ENCODE results near the gene KIAA1958. TPM values are rescaled to one million over a fixed set of nuclear protein-coding genes. Genes with fewer than 3 reads are reported as not detected.
A peak's percentile ranks its signal among the peaks of the same experiment; 100 is the strongest.

Gene KIAA1958
- 10.7 and 11.4 TPM in 2 replicates for total RNA-seq

- peaks cover 33% of the 10 kb centered on the region for H3K4me1 Mint-ChIP-seq (ENCODE audit: low read depth)
- peaks cover 11% of the 10 kb centered on the region for H3K36me3 Mint-ChIP-seq (ENCODE audit: low read depth)
- peak within 1 kb of the TSS; percentile 98 for H3K4me3 Mint-ChIP-seq (ENCODE audit: low read depth)
- peak within 1 kb of the TSS; percentile 97 for H3K27ac Mint-ChIP-seq
- intact Hi-C loops (cut with micrococcal nuclease), result loop anchor here (1.0 to 10.0 kb wide), 6 partner anchors 106 to 736 kb away; partner anchors contain the start of genes FKBP15, HSDL2, INIP and SLC31A1
- no peaks in the 10 kb centered on the region for H3K27me3 Mint-ChIP-seq (ENCODE audit: low read depth)
- no peaks in the 10 kb centered on the region for H3K9me3 Mint-ChIP-seq
- DNase-seq (ENCODE audit: low spot score), result peak; percentile 86
These were observed at the start of gene KIAA1958 for GRCh38 chr9:112486221-112487007. KIAA1958 (plus strand) TSS chr9:112486827; CDS start chr9:112574081, 87,254 bp downstream.

- H3K4me3 Mint-ChIP-seq (ENCODE audit: low read depth), result no peak overlapping the region
- intact Hi-C loops (cut with micrococcal nuclease), result no loop called here
- H3K9me3 Mint-ChIP-seq, result no peaks in the 10 kb centered on the region
- H3K27ac Mint-ChIP-seq, result no peak overlapping the region
- H3K36me3 Mint-ChIP-seq (ENCODE audit: low read depth), result no peaks in the 10 kb centered on the region
- no peak for DNase-seq (ENCODE audit: low spot score)
- no peaks in the 10 kb centered on the region for H3K27me3 Mint-ChIP-seq (ENCODE audit: low read depth)
- no peaks in the 10 kb centered on the region for H3K4me1 Mint-ChIP-seq (ENCODE audit: low read depth)
These were observed 49.2 kb upstream of the KIAA1958 start for GRCh38 chr9:112437406-112437805.

- no peaks in the 10 kb centered on the region for H3K9me3 Mint-ChIP-seq
- H3K4me3 Mint-ChIP-seq (ENCODE audit: low read depth), result no peak overlapping the region
- H3K27ac Mint-ChIP-seq, result no peak overlapping the region
- H3K27me3 Mint-ChIP-seq (ENCODE audit: low read depth), result no peaks in the 10 kb centered on the region
- H3K4me1 Mint-ChIP-seq (ENCODE audit: low read depth), result no peaks in the 10 kb centered on the region
- H3K36me3 Mint-ChIP-seq (ENCODE audit: low read depth), result no peaks in the 10 kb centered on the region
- DNase-seq (ENCODE audit: low spot score), result no peak
- intact Hi-C loops (cut with micrococcal nuclease), result no loop called here
These were observed 47.5 kb upstream of the KIAA1958 start for GRCh38 chr9:112439171-112439570.

GRCh38 chr9:112439825-112440224 is 46.8 kb upstream of the KIAA1958 start:
- Mint-ChIP-seq H3K9me3 (no peaks in the 10 kb centered on the region), H3K36me3 (ENCODE audit: low read depth) (no peaks in the 10 kb centered on the region)

GRCh38 chr9:112443200-112443599 is 43.4 kb upstream of the KIAA1958 start:
- intact Hi-C loops (cut with micrococcal nuclease), result no loop called here
- no peak overlapping the region for H3K4me3 Mint-ChIP-seq (ENCODE audit: low read depth)
- no peak overlapping the region for H3K27ac Mint-ChIP-seq
- no peaks in the 10 kb centered on the region for H3K9me3 Mint-ChIP-seq
- H3K36me3 Mint-ChIP-seq (ENCODE audit: low read depth), result no peaks in the 10 kb centered on the region
- DNase-seq (ENCODE audit: low spot score), result no peak
- H3K27me3 Mint-ChIP-seq (ENCODE audit: low read depth), result no peaks in the 10 kb centered on the region
- peaks cover 2% of the 10 kb centered on the region for H3K4me1 Mint-ChIP-seq (ENCODE audit: low read depth)

More at GRCh38 chr9:112439825-112440224, 46.8 kb upstream of the KIAA1958 start:
- intact Hi-C loops (cut with micrococcal nuclease), result no loop called here
- H3K27ac Mint-ChIP-seq, result no peak overlapping the region
- no peak for DNase-seq (ENCODE audit: low spot score)
- H3K4me3 Mint-ChIP-seq (ENCODE audit: low read depth), result no peak overlapping the region
- H3K27me3 Mint-ChIP-seq (ENCODE audit: low read depth), result no peaks in the 10 kb centered on the region
- no peaks in the 10 kb centered on the region for H3K4me1 Mint-ChIP-seq (ENCODE audit: low read depth)

GRCh38 chr9:112443636-112444035 is 43.0 kb upstream of the KIAA1958 start:
- no peak for DNase-seq (ENCODE audit: low spot score)
- Mint-ChIP-seq H3K27ac (no peak overlapping the region), H3K4me1 (ENCODE audit: low read depth) (peaks cover 2% of the 10 kb centered on the region), H3K4me3 (ENCODE audit: low read depth) (no peak overlapping the region), H3K27me3 (ENCODE audit: low read depth) (no peaks in the 10 kb centered on the region), H3K9me3 (no peaks in the 10 kb centered on the region), H3K36me3 (ENCODE audit: low read depth) (no peaks in the 10 kb centered on the region)
- intact Hi-C loops (cut with micrococcal nuclease), result no loop called here

GRCh38 chr9:112445196-112445595 is 41.4 kb upstream of the KIAA1958 start:
- Mint-ChIP-seq H3K27ac (no peak overlapping the region), H3K9me3 (no peaks in the 10 kb centered on the region), H3K4me3 (ENCODE audit: low read depth) (no peak overlapping the region), H3K27me3 (ENCODE audit: low read depth) (no peaks in the 10 kb centered on the region), H3K4me1 (ENCODE audit: low read depth) (peaks cover 2% of the 10 kb centered on the region), H3K36me3 (ENCODE audit: low read depth) (no peaks in the 10 kb centered on the region)
- DNase-seq (ENCODE audit: low spot score), result no peak
- intact Hi-C loops (cut with micrococcal nuclease), result no loop called here

GRCh38 chr9:112446080-112446479 is 40.5 kb upstream of the KIAA1958 start:
- Mint-ChIP-seq H3K4me3 (ENCODE audit: low read depth) (no peak overlapping the region), H3K9me3 (no peaks in the 10 kb centered on the region), H3K27ac (no peak overlapping the region), H3K36me3 (ENCODE audit: low read depth) (no peaks in the 10 kb centered on the region), H3K27me3 (ENCODE audit: low read depth) (no peaks in the 10 kb centered on the region), H3K4me1 (ENCODE audit: low read depth) (peaks cover 2% of the 10 kb centered on the region)
- intact Hi-C loops (cut with micrococcal nuclease), result no loop called here
- DNase-seq (ENCODE audit: low spot score), result no peak

GRCh38 chr9:112446526-112446925 is 40.1 kb upstream of the KIAA1958 start:
- Mint-ChIP-seq H3K27me3 (ENCODE audit: low read depth) (no peaks in the 10 kb centered on the region), H3K4me3 (ENCODE audit: low read depth) (no peak overlapping the region), H3K4me1 (ENCODE audit: low read depth) (peaks cover 2% of the 10 kb centered on the region), H3K36me3 (ENCODE audit: low read depth) (no peaks in the 10 kb centered on the region), H3K27ac (no peak overlapping the region), H3K9me3 (no peaks in the 10 kb centered on the region)
- DNase-seq (ENCODE audit: low spot score), result no peak
- intact Hi-C loops (cut with micrococcal nuclease), result no loop called here

- Mint-ChIP-seq H3K9me3 (no peaks in the 10 kb centered on the region), H3K4me1 (ENCODE audit: low read depth) (peaks cover 2% of the 10 kb centered on the region), H3K4me3 (ENCODE audit: low read depth) (no peak overlapping the region), H3K27me3 (ENCODE audit: low read depth) (no peaks in the 10 kb centered on the region), H3K36me3 (ENCODE audit: low read depth) (no peaks in the 10 kb centered on the region), H3K27ac (no peak overlapping the region)
- intact Hi-C loops (cut with micrococcal nuclease), result no loop called here
- no peak for DNase-seq (ENCODE audit: low spot score)
These were observed 39.3 kb upstream of the KIAA1958 start for GRCh38 chr9:112447283-112447761.

GRCh38 chr9:112462855-112463254 is 23.8 kb upstream of the KIAA1958 start:
- no peaks in the 10 kb centered on the region for H3K4me1 Mint-ChIP-seq (ENCODE audit: low read depth)
- peaks cover 7% of the 10 kb centered on the region for H3K9me3 Mint-ChIP-seq
- peaks cover 42% of the 10 kb centered on the region for H3K36me3 Mint-ChIP-seq (ENCODE audit: low read depth)
- no peak overlapping the region for H3K4me3 Mint-ChIP-seq (ENCODE audit: low read depth)
- intact Hi-C loops (cut with micrococcal nuclease), result no loop called here
- H3K27me3 Mint-ChIP-seq (ENCODE audit: low read depth), result no peaks in the 10 kb centered on the region
- no peak for DNase-seq (ENCODE audit: low spot score)
- no peak overlapping the region for H3K27ac Mint-ChIP-seq

GRCh38 chr9:112465352-112465751 is 21.3 kb upstream of the KIAA1958 start:
- Mint-ChIP-seq H3K27ac (no peak overlapping the region), H3K4me3 (ENCODE audit: low read depth) (no peak overlapping the region), H3K27me3 (ENCODE audit: low read depth) (no peaks in the 10 kb centered on the region), H3K9me3 (peaks cover 7% of the 10 kb centered on the region), H3K4me1 (ENCODE audit: low read depth) (no peaks in the 10 kb centered on the region), H3K36me3 (ENCODE audit: low read depth) (peaks cover 25% of the 10 kb centered on the region)
- intact Hi-C loops (cut with micrococcal nuclease), result no loop called here
- no peak for DNase-seq (ENCODE audit: low spot score)

GRCh38 chr9:112472996-112473395 is 13.6 kb upstream of the KIAA1958 start:
- H3K4me1 Mint-ChIP-seq (ENCODE audit: low read depth), result no peaks in the 10 kb centered on the region
- no peak for DNase-seq (ENCODE audit: low spot score)
- peaks cover 27% of the 10 kb centered on the region for H3K36me3 Mint-ChIP-seq (ENCODE audit: low read depth)
- no peaks in the 10 kb centered on the region for H3K27me3 Mint-ChIP-seq (ENCODE audit: low read depth)
- intact Hi-C loops (cut with micrococcal nuclease), result no loop called here
- H3K27ac Mint-ChIP-seq, result no peak overlapping the region
- peaks cover 5% of the 10 kb centered on the region for H3K9me3 Mint-ChIP-seq
- H3K4me3 Mint-ChIP-seq (ENCODE audit: low read depth), result no peak overlapping the region

All from activated T-helper 2 cell treated with anti-CD3 and anti-CD28 coated beads, Interferon-gamma antibody, Interleukin-2, Interleukin-4, amounts not matched to agents 10 μg/mL and 5 μg/mL and 100 μg/mL, durations not matched to agents 14 hours and 24 hours and 36 hours (primary cell).